ENCODE measurements around the gene ZNF821. TPM values are rescaled to one million over a fixed set of nuclear protein-coding genes. Genes with fewer than 3 reads are reported as not detected.
"Not testable (repeated sequence)": the region's sequence is repeated elsewhere in the genome, so short reads cannot be mapped to it uniquely, and the experiment has no call there.

The ZNF821 gene
- total RNA-seq, 6 experiments from 2014 or later = 4.1 to 6.2 (median 4.7) TPM

GRCh38 chr16:71870818-71871217, 13.2 kb downstream of the ZNF821 start:
- Mint-ChIP-seq H3K36me3 (ENCODE audit: low read depth) (peaks cover 7% of the 10 kb centered on the region), H3K4me1 (ENCODE audit: low read depth) (peaks cover 7% of the 10 kb centered on the region), H3K4me3 (no peak overlapping the region), H3K27me3 (ENCODE audit: insufficient read depth) (peaks cover 2% of the 10 kb centered on the region; the same call in 1 of the 2 replicates), H3K9me3 (no peaks in the 10 kb centered on the region), H3K27ac (no peak overlapping the region)
- DNase-seq = no peak
- TF ChIP-seq CTCF (IDR thresholded peaks at IDR 0.05) = no peak

- DNase-seq = no peak
Measured at GRCh38 chr16:71869089-71869488, 14.9 kb downstream of the ZNF821 start.

GRCh38 chr16:71867939-71868338, 16.0 kb downstream of the ZNF821 start:
- H3K36me3 Mint-ChIP-seq (ENCODE audit: low read depth) = peaks cover 16% of the 10 kb centered on the region
- no peak for DNase-seq
- peaks cover 7% of the 10 kb centered on the region for H3K4me1 Mint-ChIP-seq (ENCODE audit: low read depth)

More at GRCh38 chr16:71869089-71869488, 14.9 kb downstream of the ZNF821 start:
- Mint-ChIP-seq H3K9me3 (no peaks in the 10 kb centered on the region), H3K27ac (no peak overlapping the region), H3K4me1 (ENCODE audit: low read depth) (peaks cover 7% of the 10 kb centered on the region), H3K4me3 (no peak overlapping the region), H3K36me3 (ENCODE audit: low read depth) (peaks cover 14% of the 10 kb centered on the region), H3K27me3 (ENCODE audit: insufficient read depth) (peaks cover 2% of the 10 kb centered on the region; the same call in 1 of the 2 replicates)
- no peak for TF ChIP-seq CTCF (IDR thresholded peaks at IDR 0.05)

GRCh38 chr16:71867175-71867574, 16.8 kb downstream of the ZNF821 start:
- not testable (repeated sequence) for H3K4me3 Mint-ChIP-seq, DNase-seq
- peaks cover 16% of the 10 kb centered on the region for H3K36me3 Mint-ChIP-seq (ENCODE audit: low read depth)

More at GRCh38 chr16:71867939-71868338, 16.0 kb downstream of the ZNF821 start:
- peaks cover under 1% of the 10 kb centered on the region; the same call in 1 of the 2 replicates for H3K27me3 Mint-ChIP-seq (ENCODE audit: insufficient read depth)
- H3K27ac Mint-ChIP-seq = no peak overlapping the region
- TF ChIP-seq CTCF (IDR thresholded peaks at IDR 0.05) = no peak; the same call in 1 of the 2 replicates
- no peaks in the 10 kb centered on the region for H3K9me3 Mint-ChIP-seq
- H3K4me3 Mint-ChIP-seq = no peak overlapping the region

GRCh38 chr16:71865173-71865863, 18.7 kb downstream of the ZNF821 start:
- peaks cover 6% of the 10 kb centered on the region for H3K4me1 Mint-ChIP-seq (ENCODE audit: low read depth)
- H3K9me3 Mint-ChIP-seq = no peaks in the 10 kb centered on the region
- no peak for TF ChIP-seq CTCF (IDR thresholded peaks at IDR 0.05)
- no peak overlapping the region for H3K27ac Mint-ChIP-seq
- peaks cover 19% of the 10 kb centered on the region for H3K36me3 Mint-ChIP-seq (ENCODE audit: low read depth)
- no peak for DNase-seq
- no peak overlapping the region for H3K4me3 Mint-ChIP-seq
- H3K27me3 Mint-ChIP-seq (ENCODE audit: insufficient read depth) = no peaks in the 10 kb centered on the region; the same call in 1 of the 2 replicates

More at GRCh38 chr16:71867175-71867574, 16.8 kb downstream of the ZNF821 start:
- H3K9me3 Mint-ChIP-seq; H3K4me1 Mint-ChIP-seq (ENCODE audit: low read depth); H3K27me3 Mint-ChIP-seq (ENCODE audit: insufficient read depth); H3K27ac Mint-ChIP-seq: not testable (repeated sequence)

GRCh38 chr16:71863995-71864394, 20.0 kb downstream of the ZNF821 start:
- Mint-ChIP-seq H3K4me1 (ENCODE audit: low read depth) (peaks cover 3% of the 10 kb centered on the region), H3K27ac (no peak overlapping the region), H3K4me3 (no peak overlapping the region), H3K27me3 (ENCODE audit: insufficient read depth) (no peaks in the 10 kb centered on the region; the same call in 1 of the 2 replicates), H3K9me3 (no peaks in the 10 kb centered on the region), H3K36me3 (ENCODE audit: low read depth) (peaks cover 14% of the 10 kb centered on the region)
- no peak for DNase-seq
- TF ChIP-seq CTCF (IDR thresholded peaks at IDR 0.05) = no peak

All from HFFc6 (cell line).